Stomach (tissue), 19 donors: ENCODE results near the gene EPO. TPM values are rescaled to one million over a fixed set of nuclear protein-coding genes. Genes with fewer than 3 reads are reported as not detected.
A peak's percentile ranks its signal among the peaks of the same experiment; 100 is the strongest.

Experiments
- DNase-seq, 2 donors: peaks; one replicate each; pipeline versions ENCODE4 v3.0.0 to v3.0.0-alpha.2; 2013 to 2019
- H3K27ac ChIP-seq, 5 donors: fragments of 200-600 bp in 4 of 5; sonication (generic) in 4 of 5; one replicate each; pipeline ENCODE4 v1.5.1; 2013 to 2019; ENCODE audit warnings: mild to moderate bottlenecking in 1 of 5, moderate library complexity in 1 of 5
- H3K27me3 ChIP-seq, 3 donors: fragments of 200-600 bp; sonication (generic); one replicate each; pipeline ENCODE4 v1.5.1; 2017 to 2019; ENCODE audit warnings: mixed run types in 1 of 3
- H3K36me3 ChIP-seq, 4 donors: fragments of 200-600 bp; sonication (generic); 1 replicate in 3 of 4; 2 replicates in 1 of 4; pipeline ENCODE4 v1.5.1; 2016 to 2019
- H3K4me1 ChIP-seq, 4 donors: fragments of 200-600 bp; sonication (generic); one replicate each; pipeline ENCODE4 v1.5.1; 2016 to 2019
- H3K4me3 ChIP-seq, 4 donors: fragments of 200-600 bp; sonication (generic) in 3 of 4; one replicate each; pipeline ENCODE4 v1.5.1; 2016 to 2019; ENCODE audit warnings: mild to moderate bottlenecking in 1 of 4
- H3K9me3 ChIP-seq, 4 donors: fragments of 200-600 bp; sonication (generic); one replicate each; pipeline ENCODE4 v1.5.1; 2016 to 2019
- EP300 ChIP-seq: sonication (generic); formaldehyde crosslinking; IDR thresholded peaks from one replicate; pipeline ENCODE4 v1.6.1; 2017; ENCODE audit warnings: antibody characterized with exemption
- POLR2A ChIP-seq, 4 donors: fragments of 450-650 bp; IDR thresholded peaks; one replicate each; pipeline ENCODE4 v1.6.1; 2016; ENCODE audit warnings: antibody characterized with exemption in 4 of 4, control low read depth in 2 of 4, mild to moderate bottlenecking in 1 of 4, moderate library complexity in 1 of 4
- POLR2AphosphoS5 ChIP-seq, 3 donors: sonication (generic); formaldehyde crosslinking; IDR thresholded peaks; one replicate each; pipeline ENCODE4 v1.6.1; 2016; ENCODE audit warnings: antibody characterized with exemption in 3 of 3
- WGBS, 5 donors: extraction: QIAGEN DNeasy Blood & Tissue Kit in 3 of 5; methylation state at CpG; one replicate each; pipeline versions ENCODE4 v1.1.5 to v1.1.7; 2013 to 2018; 5-methylcytosine and 5-hydroxymethylcytosine counted together
- intact Hi-C: fragments of 100-400 bp; cut with DNase I; formaldehyde crosslinking; loops from one replicate; pipeline ENCODE4 v1.15.1; 2023; ENCODE audit warnings: low total_unique reads
- long read RNA-seq, 10 donors: transcript quantifications; one replicate each; lab custom pipeline, GENCODE V29; 2026
- polyA plus RNA-seq, 3 donors: library from polyadenylated mRNA; stranded (reverse); fragments of 200-250 nt; gene quantifications; one replicate each; pipeline ENCODE4 v1.2.3, GENCODE V29; 2013
- total RNA-seq, 5 donors: library from RNA; depleted of rRNA; stranded (reverse); fragments of >200 nt; gene quantifications; one replicate each; pipeline versions ENCODE4 v1.1.0 to v1.2.3, GENCODE V29; 2014 to 2016
- TF ChIP-seq, protein P1 (sequence below), 7 experiments: fragments of 450-650 bp in 4 of 7; fragments of 200-600 bp in 3 of 7; sonication (generic) in 3 of 7; IDR thresholded peaks; one replicate each; pipeline ENCODE4 v1.5.1; 2016 to 2019; ENCODE audit warnings: antibody characterized with exemption in 7 of 7, control low read depth in 2 of 7, mild to moderate bottlenecking in 1 of 7
- donor health status: healthy with polysubstance abuse.
- donor health status: Bipolar disorder and iron deficiency.
- donor health status: healthy.

EPO gene
- total RNA-seq (not detected), polyA plus RNA-seq (not detected)
- long read RNA-seq, donor 1 = 0 reads
- long read RNA-seq, donor 2 = 0 reads
- long read RNA-seq, donor 3 = 0 reads
- long read RNA-seq, donor 4 = 0 reads
- long read RNA-seq, donor 5 = 0 reads
- long read RNA-seq, donor 6 = 0 reads
- long read RNA-seq, donor 7 = 0 reads
- long read RNA-seq, donor 8 = 0 reads
- long read RNA-seq, donor 9 = 0 reads
- long read RNA-seq, donor 10 = 0 reads

DNA sequence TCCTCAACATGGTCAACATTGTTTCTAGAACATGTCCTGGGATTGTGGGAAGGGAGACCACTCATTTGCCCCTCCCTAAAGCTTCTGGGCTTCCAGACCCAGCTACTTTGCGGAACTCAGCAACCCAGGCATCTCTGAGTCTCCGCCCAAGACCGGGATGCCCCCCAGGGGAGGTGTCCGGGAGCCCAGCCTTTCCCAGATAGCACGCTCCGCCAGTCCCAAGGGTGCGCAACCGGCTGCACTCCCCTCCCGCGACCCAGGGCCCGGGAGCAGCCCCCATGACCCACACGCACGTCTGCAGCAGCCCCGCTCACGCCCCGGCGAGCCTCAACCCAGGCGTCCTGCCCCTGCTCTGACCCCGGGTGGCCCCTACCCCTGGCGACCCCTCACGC, at the start of gene EPO:
Gene EPO (plus strand): TSS at position 190 of the 392 bp plus-strand sequence. CDS start 513 bp downstream, outside the sequence.
- Histone ChIP-seq H3K9me3 (peaks cover 0 to 7% (median 0%) of the 10 kb centered on the region in 4 donors), H3K4me3 (peak within 1 kb of the TSS in 3 of 4 donors; percentile 10 to 28 (median 11)), H3K4me1 (peaks cover 8 to 17% (median 15%) of the 10 kb centered on the region in 4 donors), H3K27me3 (peaks cover 7 to 70% (median 37%) of the 10 kb centered on the region in 3 donors), H3K27ac (no peak within 1 kb of the TSS), H3K36me3 (no peaks in the 10 kb centered on the region)
- TF ChIP-seq, protein P1, sequence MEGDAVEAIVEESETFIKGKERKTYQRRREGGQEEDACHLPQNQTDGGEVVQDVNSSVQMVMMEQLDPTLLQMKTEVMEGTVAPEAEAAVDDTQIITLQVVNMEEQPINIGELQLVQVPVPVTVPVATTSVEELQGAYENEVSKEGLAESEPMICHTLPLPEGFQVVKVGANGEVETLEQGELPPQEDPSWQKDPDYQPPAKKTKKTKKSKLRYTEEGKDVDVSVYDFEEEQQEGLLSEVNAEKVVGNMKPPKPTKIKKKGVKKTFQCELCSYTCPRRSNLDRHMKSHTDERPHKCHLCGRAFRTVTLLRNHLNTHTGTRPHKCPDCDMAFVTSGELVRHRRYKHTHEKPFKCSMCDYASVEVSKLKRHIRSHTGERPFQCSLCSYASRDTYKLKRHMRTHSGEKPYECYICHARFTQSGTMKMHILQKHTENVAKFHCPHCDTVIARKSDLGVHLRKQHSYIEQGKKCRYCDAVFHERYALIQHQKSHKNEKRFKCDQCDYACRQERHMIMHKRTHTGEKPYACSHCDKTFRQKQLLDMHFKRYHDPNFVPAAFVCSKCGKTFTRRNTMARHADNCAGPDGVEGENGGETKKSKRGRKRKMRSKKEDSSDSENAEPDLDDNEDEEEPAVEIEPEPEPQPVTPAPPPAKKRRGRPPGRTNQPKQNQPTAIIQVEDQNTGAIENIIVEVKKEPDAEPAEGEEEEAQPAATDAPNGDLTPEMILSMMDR (IDR thresholded peaks at IDR 0.05) = no peak
- no peak for TF ChIP-seq EP300
- TF ChIP-seq POLR2AphosphoS5 (IDR thresholded peaks at IDR 0.05) = no peak
- no peak for TF ChIP-seq POLR2A (IDR thresholded peaks at IDR 0.05)
- no peak for DNase-seq
- WGBS, 5 donors = 2 to 6% (median 3%) methylated on average over 15 to 21 of the region's 21 CpGs
- intact Hi-C loops = no loop called here

DNA sequence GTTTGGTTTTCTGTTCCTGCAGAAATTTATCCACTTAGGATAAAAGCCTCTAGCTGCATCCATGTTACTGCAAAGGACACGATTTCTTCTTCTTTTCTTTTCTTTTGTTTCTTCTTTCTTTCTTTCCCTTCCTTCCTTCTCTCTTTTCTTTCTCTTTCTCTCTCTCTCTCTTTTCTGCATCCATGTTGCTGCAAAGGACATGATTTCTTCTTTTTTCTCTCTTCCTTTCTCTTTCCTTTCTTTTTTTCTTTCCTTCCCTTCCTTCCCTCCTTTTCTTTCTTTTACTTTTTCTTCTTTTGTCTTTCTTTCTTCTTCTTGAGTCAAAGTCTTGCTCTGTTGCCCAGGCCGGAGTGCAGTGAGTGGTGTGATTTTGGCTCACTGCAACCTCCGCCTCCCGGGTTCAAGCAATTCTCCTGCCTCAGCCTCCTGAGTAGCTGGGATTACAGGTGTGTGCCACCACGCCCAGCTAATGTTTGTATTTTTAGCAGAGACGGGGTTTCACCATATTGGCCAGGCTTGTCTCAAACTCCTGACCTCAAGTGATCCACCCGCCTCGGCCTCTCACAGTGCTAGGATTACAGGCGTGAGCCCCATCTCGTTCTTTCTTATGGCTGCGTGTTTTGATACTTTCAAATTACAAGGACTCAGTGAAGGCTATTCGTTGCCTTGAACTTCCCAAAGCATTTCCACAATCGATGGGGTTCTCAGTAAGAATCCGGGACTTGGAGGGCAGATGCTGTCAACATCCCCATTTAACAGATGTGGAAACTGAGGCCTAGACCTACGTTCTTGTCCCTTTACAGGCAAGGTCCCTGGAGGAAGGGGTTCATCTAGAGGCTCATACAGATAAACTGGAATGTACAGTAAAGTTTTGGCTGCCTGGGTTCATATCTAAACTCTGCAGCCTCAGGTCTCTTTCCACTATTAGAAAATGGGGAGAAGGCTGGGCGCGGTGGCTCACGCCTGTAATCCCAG, 48.6 kb upstream of the EPO start:
- 88 to 93% (median 90%) methylated on average over 18 of the region's 18 CpGs for WGBS, 5 donors
- DNase-seq = no peak
- Histone ChIP-seq H3K27ac (no peak overlapping the region), H3K4me1 (peaks cover 4 to 20% (median 14%) of the 10 kb centered on the region in 4 donors), H3K27me3 (no peaks in the 10 kb centered on the region), H3K9me3 (no peaks in the 10 kb centered on the region), H3K4me3 (no peak overlapping the region), H3K36me3 (peaks cover 2 to 4% (median 3%) of the 10 kb centered on the region in 4 donors)
- TF ChIP-seq POLR2AphosphoS5 (IDR thresholded peaks at IDR 0.05) = no peak
- no peak for TF ChIP-seq POLR2A (IDR thresholded peaks at IDR 0.05)
- intact Hi-C loops = loop anchor here (10.0 kb wide), 1 partner anchor 197 kb away; the partner anchor contains the start of gene TSC22D4

DNA sequence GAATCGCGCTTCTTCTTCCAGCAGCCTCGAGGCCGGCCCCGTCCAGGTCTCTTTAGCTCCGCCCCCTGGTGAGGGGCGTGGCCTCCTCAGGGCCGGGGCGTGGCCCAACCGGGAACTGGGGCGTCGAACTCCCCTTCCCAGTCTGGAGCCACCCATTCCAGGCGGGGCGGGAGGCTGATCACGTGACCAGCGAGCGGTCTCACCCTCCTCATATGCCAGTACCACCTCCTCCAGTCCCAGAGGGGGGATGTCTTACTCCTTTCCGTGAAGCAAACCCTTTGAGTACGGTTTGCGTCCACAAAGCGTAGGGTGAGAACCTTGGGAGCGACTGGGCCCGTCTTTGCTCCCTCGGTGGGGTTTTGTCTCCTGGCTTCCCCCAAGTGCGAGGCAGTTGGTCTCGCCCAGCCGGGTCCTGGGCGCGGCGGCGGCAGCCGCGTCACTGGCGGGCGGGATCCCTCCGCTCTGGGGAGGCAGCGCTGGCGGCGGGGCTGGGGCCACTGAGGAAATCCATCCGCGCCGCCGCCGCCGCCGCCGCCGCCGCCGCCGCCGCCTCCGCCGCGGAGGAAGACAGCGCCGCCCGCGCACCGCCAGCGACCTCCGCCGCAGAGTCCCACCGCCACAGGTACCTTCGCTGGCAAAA, 46.8 kb upstream of the EPO start, which contains the start of gene GNB2:
Gene GNB2 (plus strand): TSS at position 439 of the 640 bp plus-strand sequence. CDS start 2,526 bp downstream, outside the sequence.
- Histone ChIP-seq H3K4me1 (peaks cover 4 to 33% (median 24%) of the 10 kb centered on the region in 4 donors), H3K4me3 (peak within 1 kb of the TSS; percentile 97 to 99 (median 97)), H3K36me3 (peaks cover 19 to 22% (median 21%) of the 10 kb centered on the region in 4 donors), H3K27me3 (no peaks in the 10 kb centered on the region), H3K27ac (peak within 1 kb of the TSS; percentile 98 to 100 (median 99)), H3K9me3 (no peaks in the 10 kb centered on the region)
- 0 to 1% (median 0%) methylated on average over 36 to 63 of the region's 65 CpGs for WGBS, 5 donors
- peak; percentile 99 for DNase-seq
- intact Hi-C loops = loop anchor here (10.0 kb wide), 1 partner anchor 199 kb away; the partner anchor contains the start of gene TSC22D4
- TF ChIP-seq POLR2AphosphoS5 (IDR thresholded peaks at IDR 0.05) (peak; percentile 81 to 89 (median 82)), POLR2A (IDR thresholded peaks at IDR 0.05) (no peak), EP300 (no peak)
- TF ChIP-seq, protein P1 (IDR thresholded peaks at IDR 0.05) = no peak

DNA sequence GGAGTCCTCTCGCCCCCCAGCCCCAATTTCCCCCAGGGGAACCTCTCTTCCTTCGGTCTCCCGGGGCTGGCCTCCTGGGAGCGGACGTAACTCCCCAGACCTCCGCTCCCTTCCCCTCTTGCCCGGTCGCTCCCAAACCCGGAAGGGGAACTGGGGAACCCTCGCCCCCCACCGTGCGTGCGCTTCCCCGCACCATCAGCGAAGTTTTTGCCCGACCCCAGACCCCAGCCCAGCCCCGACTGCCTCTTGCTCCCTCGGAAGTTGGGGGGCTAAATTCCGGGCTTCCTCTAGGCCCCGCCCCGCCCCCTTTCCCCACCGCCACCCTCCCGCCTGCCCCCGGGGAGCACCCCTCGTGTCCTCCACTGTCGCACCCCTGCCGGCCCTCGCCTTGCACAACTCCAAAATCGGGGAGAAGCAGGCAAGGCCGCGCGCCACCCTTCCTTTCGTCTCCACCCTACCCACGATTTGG, 46.3 kb upstream of the EPO start:
- WGBS, 5 donors = 0 to 1% (median 1%) methylated on average over 13 to 34 of the region's 34 CpGs
- Histone ChIP-seq H3K27me3 (no peaks in the 10 kb centered on the region), H3K9me3 (no peaks in the 10 kb centered on the region), H3K27ac (peak overlapping the region; percentile 98 to 100 (median 99)), H3K36me3 (peaks cover 25 to 27% (median 26%) of the 10 kb centered on the region in 4 donors), H3K4me3 (peak overlapping the region; percentile 97 to 99 (median 97)), H3K4me1 (peaks cover 9 to 38% (median 27%) of the 10 kb centered on the region in 4 donors)
- intact Hi-C loops = loop anchor here (10.0 kb wide), 1 partner anchor 199 kb away; the partner anchor contains the start of gene TSC22D4
- no peak for DNase-seq
- TF ChIP-seq, protein P1 (IDR thresholded peaks at IDR 0.05) = no peak
- TF ChIP-seq POLR2AphosphoS5 (IDR thresholded peaks at IDR 0.05) = no peak
- TF ChIP-seq EP300 = no peak
- TF ChIP-seq POLR2A (IDR thresholded peaks at IDR 0.05) = no peak
